ENCODE results near the gene HYOU1. TPM values are rescaled to one million over a fixed set of nuclear protein-coding genes. Genes with fewer than 3 reads are reported as not detected.
"Not testable (repeated sequence)": the region's sequence is repeated elsewhere in the genome, so short reads cannot be mapped to it uniquely, and the experiment has no call there.

HYOU1 gene
- total RNA-seq, 4 donors from 2014 or later, result 43.5 to 94.4 (median 63.7) TPM

GRCh38 chr11:119038884-119039283, 18.1 kb downstream of the HYOU1 start:
- ATAC-seq (ENCODE audit: low FRiP score) (peak; percentile 88), DNase-seq (ENCODE audit: low spot score) (no peak)
- no peak for TF ChIP-seq CTCF (IDR thresholded peaks at IDR 0.05)

GRCh38 chr11:119034813-119035212, 22.2 kb downstream of the HYOU1 start:
- DNase-seq (ENCODE audit: low spot score) (no peak), ATAC-seq (ENCODE audit: low FRiP score) (no peak)
- no peak for TF ChIP-seq CTCF (IDR thresholded peaks at IDR 0.05)

GRCh38 chr11:119033421-119033820, 23.6 kb downstream of the HYOU1 start:
- not testable (repeated sequence) for DNase-seq (ENCODE audit: low spot score); ATAC-seq (ENCODE audit: low FRiP score)

- ATAC-seq (ENCODE audit: low FRiP score) (no peak), DNase-seq (ENCODE audit: low spot score) (no peak)
- TF ChIP-seq CTCF (IDR thresholded peaks at IDR 0.05), result no peak
Measured at GRCh38 chr11:119031912-119032280, 25.1 kb downstream of the HYOU1 start.

GRCh38 chr11:119030329-119031047, 26.5 kb downstream of the HYOU1 start, which contains the start of gene SLC37A4:
Gene SLC37A4, minus strand, starts transcription at chr11:119030877.
- TF ChIP-seq CTCF (IDR thresholded peaks at IDR 0.05), result no peak
- peak; percentile 98 for ATAC-seq (ENCODE audit: low FRiP score)

GRCh38 chr11:119030029-119030328, 27.0 kb downstream of the HYOU1 start:
- DNase-seq (ENCODE audit: low spot score) (no peak), ATAC-seq (ENCODE audit: low FRiP score) (no peak)
- TF ChIP-seq CTCF (IDR thresholded peaks at IDR 0.05), result no peak

More at GRCh38 chr11:119030329-119031047, 26.5 kb downstream of the HYOU1 start, which contains the start of gene SLC37A4:
- peak; percentile 84 for DNase-seq (ENCODE audit: low spot score)

GRCh38 chr11:119029340-119030028, 27.5 kb downstream of the HYOU1 start:
- ATAC-seq (ENCODE audit: low FRiP score), result no peak

More at GRCh38 chr11:119029340-119030028, 27.5 kb downstream of the HYOU1 start:
- no peak for TF ChIP-seq CTCF (IDR thresholded peaks at IDR 0.05)
- DNase-seq (ENCODE audit: low spot score), result no peak
